Activated CD4-positive, alpha-beta memory T cell treated with anti-CD3 and anti-CD28 coated beads for 36 hours (primary cell): ENCODE data around the gene TNIK. TPM values are rescaled to one million over a fixed set of nuclear protein-coding genes. Genes with fewer than 3 reads are reported as not detected.

Experiments used
- CTCF ChIA-PET: fragments of 350-600 bp; sonication (Branson Sonifier 250); formaldehyde crosslinking; loops from one replicate; lab custom pipeline; 2021; ENCODE audit warnings: antibody characterized with exemption, inconsistent platforms; lab: Charles Lee
- POLR2A ChIA-PET: fragments of 350-600 bp; sonication (Branson Sonifier 250); formaldehyde crosslinking; loops from one replicate; lab custom pipeline; 2021; ENCODE audit warnings: antibody characterized with exemption; lab: Charles Lee
- DNase-seq: peaks from one replicate; pipeline ENCODE4 v3.0.0-alpha.2; 2020
- H3K27ac Mint-ChIP-seq: one replicate; pipeline ENCODE4 v1.8.0; 2021; ENCODE audit warnings: mixed read lengths
- H3K27me3 Mint-ChIP-seq: one replicate; pipeline ENCODE4 v1.8.0; 2021; ENCODE audit warnings: mixed read lengths
- H3K36me3 Mint-ChIP-seq: one replicate; pipeline ENCODE4 v1.8.0; 2021; ENCODE audit warnings: mixed read lengths
- H3K4me1 Mint-ChIP-seq: one replicate; pipeline ENCODE4 v1.8.0; 2021; ENCODE audit warnings: low read depth, mixed read lengths
- H3K4me3 Mint-ChIP-seq: one replicate; pipeline ENCODE4 v1.8.0; 2021; ENCODE audit warnings: mild to moderate bottlenecking, mixed read lengths
- H3K9me3 Mint-ChIP-seq: one replicate; pipeline ENCODE4 v1.8.0; 2021; ENCODE audit warnings: mixed read lengths
- intact Hi-C: fragments of 100-400 bp; cut with micrococcal nuclease; formaldehyde crosslinking; loops from one replicate; pipeline ENCODE4 v1.15.1; 2023
- total RNA-seq, 2 experiments: library from RNA; stranded (reverse); gene quantifications; one replicate each; pipeline ENCODE4 v1.2.3, GENCODE V29; 2021

Gene TNIK
- total RNA-seq, 2 experiments from 2014 or later, result 22.4 to 27.1 TPM

- peaks cover 13% of the 10 kb centered on the region for H3K9me3 Mint-ChIP-seq
- H3K4me3 Mint-ChIP-seq, result no peak overlapping the region
- ChIA-PET POLR2A (no interaction called here), CTCF (interaction anchor here (1.2 kb wide), 1 partner anchor 28 kb away, joined by 3 read pairs; no protein-coding TSS in a partner anchor)
- no peak for DNase-seq
- intact Hi-C loops, result no loop called here
- peaks cover 23% of the 10 kb centered on the region for H3K4me1 Mint-ChIP-seq
- no peaks in the 10 kb centered on the region for H3K27me3 Mint-ChIP-seq
- H3K36me3 Mint-ChIP-seq, result peaks cover 33% of the 10 kb centered on the region
- H3K27ac Mint-ChIP-seq, result no peak overlapping the region
Measured at GRCh38 chr3:171223396-171223795, 236.8 kb downstream of the TNIK start.

GRCh38 chr3:171222995-171223394 lies 237.2 kb downstream of the TNIK start:
- intact Hi-C loops, result no loop called here
- H3K4me3 Mint-ChIP-seq, result no peak overlapping the region
- ChIA-PET CTCF (interaction anchor here (1.2 kb wide), 1 partner anchor 27 kb away, joined by 3 read pairs; no protein-coding TSS in a partner anchor), POLR2A (no interaction called here)
- peaks cover 13% of the 10 kb centered on the region for H3K9me3 Mint-ChIP-seq
- H3K27me3 Mint-ChIP-seq, result no peaks in the 10 kb centered on the region
- peaks cover 25% of the 10 kb centered on the region for H3K4me1 Mint-ChIP-seq
- no peak overlapping the region for H3K27ac Mint-ChIP-seq
- peaks cover 29% of the 10 kb centered on the region for H3K36me3 Mint-ChIP-seq
- DNase-seq, result no peak

DNA sequence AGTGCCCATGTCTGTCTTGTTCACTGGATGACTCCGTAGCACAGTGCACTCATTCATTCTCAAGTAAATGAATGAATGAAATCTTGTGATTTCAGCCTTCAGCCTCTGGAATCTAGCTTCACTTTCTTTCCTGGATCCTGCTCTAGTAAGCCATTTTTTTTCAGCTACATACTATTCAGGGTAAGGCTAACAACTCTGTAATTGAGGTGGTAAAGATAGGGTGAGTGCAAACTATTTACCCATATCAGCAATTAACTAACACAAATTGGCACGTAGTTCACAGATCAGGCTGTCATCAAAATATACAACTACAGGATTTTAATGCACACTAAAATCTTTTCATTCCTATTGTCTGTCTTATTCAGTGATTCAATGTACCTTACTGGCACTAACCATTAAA lies 238.6 kb downstream of the TNIK start:
- H3K36me3 Mint-ChIP-seq, result peaks cover 19% of the 10 kb centered on the region
- POLR2A ChIA-PET, result no interaction called here
- no peak for DNase-seq
- no peak overlapping the region for H3K4me3 Mint-ChIP-seq
- no peak overlapping the region for H3K27ac Mint-ChIP-seq
- intact Hi-C loops, result no loop called here
- H3K4me1 Mint-ChIP-seq, result peaks cover 25% of the 10 kb centered on the region
- H3K27me3 Mint-ChIP-seq, result no peaks in the 10 kb centered on the region
- peaks cover 13% of the 10 kb centered on the region for H3K9me3 Mint-ChIP-seq
- CTCF ChIA-PET, result no interaction called here

DNA sequence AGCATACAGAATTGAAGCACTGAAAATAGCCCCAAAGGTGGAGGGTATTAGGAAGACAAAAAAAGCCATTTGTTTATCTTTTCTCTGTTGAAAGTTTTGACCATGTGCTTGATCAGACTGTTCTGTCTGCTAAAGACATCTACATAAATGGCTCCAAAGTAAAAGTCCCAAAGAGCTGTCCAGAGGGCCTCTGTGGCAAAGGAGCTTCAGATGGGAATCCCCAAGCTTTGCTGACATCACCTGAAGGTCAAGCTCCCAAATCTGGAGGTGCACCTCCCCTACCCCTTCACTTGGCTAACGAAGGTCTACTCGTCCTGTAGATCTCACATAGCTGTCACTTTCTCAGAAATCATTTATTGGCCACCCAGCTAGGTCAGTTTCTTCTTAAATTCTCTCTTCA lies 239.1 kb downstream of the TNIK start:
- POLR2A ChIA-PET, result no interaction called here
- Mint-ChIP-seq H3K4me3 (no peak overlapping the region), H3K4me1 (peaks cover 25% of the 10 kb centered on the region), H3K9me3 (peaks cover 10% of the 10 kb centered on the region), H3K27me3 (no peaks in the 10 kb centered on the region), H3K27ac (no peak overlapping the region), H3K36me3 (peaks cover 16% of the 10 kb centered on the region)
- CTCF ChIA-PET, result no interaction called here
- intact Hi-C loops, result no loop called here
- DNase-seq, result no peak

DNA sequence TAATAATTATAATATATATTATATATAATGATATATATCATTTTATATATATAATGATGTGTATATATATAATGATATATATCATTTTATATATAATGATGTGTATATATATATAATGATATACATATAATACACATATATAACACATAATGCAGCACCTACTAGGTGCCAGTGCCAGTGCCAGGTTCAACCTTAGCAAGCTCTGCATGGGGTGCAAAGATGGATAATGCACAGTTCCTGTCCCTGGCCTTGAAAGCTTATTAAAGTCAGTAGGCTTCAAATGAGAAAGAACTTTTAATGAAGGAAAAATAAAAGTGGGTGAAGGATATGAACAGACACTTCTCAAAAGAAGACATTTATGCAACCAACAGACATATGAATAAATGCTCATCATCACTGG lies 240.9 kb downstream of the TNIK start:
- no peaks in the 10 kb centered on the region for H3K9me3 Mint-ChIP-seq
- H3K36me3 Mint-ChIP-seq, result peaks cover under 1% of the 10 kb centered on the region
- DNase-seq, result no peak

GRCh38 chr3:171218069-171218468 lies 242.1 kb downstream of the TNIK start:
- Mint-ChIP-seq H3K27me3 (no peaks in the 10 kb centered on the region), H3K36me3 (no peaks in the 10 kb centered on the region), H3K4me3 (no peak overlapping the region), H3K27ac (peak overlapping the region; percentile 18), H3K9me3 (no peaks in the 10 kb centered on the region), H3K4me1 (peaks cover 13% of the 10 kb centered on the region)
- no peak for DNase-seq
- ChIA-PET CTCF (no interaction called here), POLR2A (no interaction called here)
- intact Hi-C loops, result no loop called here

More for the DNA sequence above, 240.9 kb downstream of the TNIK start:
- Mint-ChIP-seq H3K27ac (no peak overlapping the region), H3K27me3 (no peaks in the 10 kb centered on the region), H3K4me1 (peaks cover 11% of the 10 kb centered on the region), H3K4me3 (no peak overlapping the region)
- POLR2A ChIA-PET, result no interaction called here
- intact Hi-C loops, result no loop called here
- CTCF ChIA-PET, result no interaction called here

GRCh38 chr3:171213907-171214306 lies 246.3 kb downstream of the TNIK start:
- ChIA-PET CTCF (no interaction called here), POLR2A (no interaction called here)
- intact Hi-C loops, result no loop called here
- no peaks in the 10 kb centered on the region for H3K9me3 Mint-ChIP-seq
- H3K4me3 Mint-ChIP-seq, result no peak overlapping the region
- no peaks in the 10 kb centered on the region for H3K27me3 Mint-ChIP-seq
- H3K4me1 Mint-ChIP-seq, result peaks cover 18% of the 10 kb centered on the region
- DNase-seq, result no peak
- H3K27ac Mint-ChIP-seq, result no peak overlapping the region
- peaks cover 14% of the 10 kb centered on the region for H3K36me3 Mint-ChIP-seq

- CTCF ChIA-PET, result no interaction called here
- intact Hi-C loops, result no loop called here
Measured at GRCh38 chr3:171213178-171213577, 247.0 kb downstream of the TNIK start.

DNA sequence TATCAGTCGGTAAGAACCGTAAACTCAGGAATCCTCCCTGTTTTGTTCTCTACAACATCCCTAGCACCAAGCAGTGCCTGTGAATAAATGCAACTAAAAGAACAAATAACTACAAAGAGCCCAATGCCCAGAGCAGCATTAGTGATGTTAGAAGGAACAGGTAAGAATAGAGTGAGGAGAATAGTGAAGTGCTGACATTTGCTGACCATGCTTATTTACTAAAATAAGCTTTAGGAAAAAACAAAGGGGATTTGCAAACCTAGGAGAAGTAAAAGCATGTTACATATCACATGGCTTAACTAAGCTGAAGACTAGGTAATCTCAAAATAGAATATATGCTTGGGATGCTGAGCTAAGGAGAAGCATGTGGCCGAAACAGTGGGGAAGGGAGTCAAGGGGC lies 247.6 kb downstream of the TNIK start:
- Mint-ChIP-seq H3K27me3 (no peaks in the 10 kb centered on the region), H3K4me3 (no peak overlapping the region), H3K36me3 (peaks cover 14% of the 10 kb centered on the region), H3K27ac (no peak overlapping the region), H3K9me3 (no peaks in the 10 kb centered on the region), H3K4me1 (peaks cover 13% of the 10 kb centered on the region)
- CTCF ChIA-PET, result no interaction called here
- POLR2A ChIA-PET, result no interaction called here
- DNase-seq, result no peak
- intact Hi-C loops, result no loop called here

More at GRCh38 chr3:171213178-171213577, 247.0 kb downstream of the TNIK start:
- peaks cover 15% of the 10 kb centered on the region for H3K4me1 Mint-ChIP-seq
- no peak overlapping the region for H3K27ac Mint-ChIP-seq
- no peaks in the 10 kb centered on the region for H3K27me3 Mint-ChIP-seq
- H3K9me3 Mint-ChIP-seq, result no peaks in the 10 kb centered on the region
- H3K36me3 Mint-ChIP-seq, result peaks cover 14% of the 10 kb centered on the region
- POLR2A ChIA-PET, result no interaction called here
- H3K4me3 Mint-ChIP-seq, result no peak overlapping the region
- DNase-seq, result no peak

- Mint-ChIP-seq H3K36me3 (peaks cover 24% of the 10 kb centered on the region), H3K27me3 (no peaks in the 10 kb centered on the region), H3K27ac (no peak overlapping the region), H3K4me3 (no peak overlapping the region), H3K9me3 (no peaks in the 10 kb centered on the region), H3K4me1 (peaks cover 4% of the 10 kb centered on the region)
- DNase-seq, result no peak
- ChIA-PET CTCF (interaction anchor here (1.2 kb wide), 1 partner anchor 43 kb away, joined by 4 read pairs; no protein-coding TSS in a partner anchor), POLR2A (no interaction called here)
- intact Hi-C loops, result no loop called here
Measured at GRCh38 chr3:171206283-171206682, 253.9 kb downstream of the TNIK start.

DNA sequence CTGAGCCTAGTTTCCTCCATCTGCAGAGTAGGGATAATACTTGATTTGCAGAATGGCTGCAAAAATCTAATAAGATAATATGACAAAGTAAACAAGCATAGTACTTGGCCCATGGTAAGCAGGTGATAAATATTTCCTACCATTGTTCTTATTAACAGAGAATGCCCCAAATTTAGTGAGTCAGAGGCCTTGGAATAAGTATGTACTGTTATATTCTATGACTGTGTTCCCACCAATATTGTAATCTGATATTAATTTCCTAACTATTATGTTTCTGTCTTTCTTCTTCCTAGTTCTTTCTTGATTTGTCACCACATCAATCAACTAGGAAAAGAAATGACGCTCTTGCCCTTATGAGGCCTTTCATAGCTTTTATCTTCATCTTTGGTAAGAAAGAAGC lies 255.3 kb downstream of the TNIK start:
- ChIA-PET CTCF (no interaction called here), POLR2A (no interaction called here)

DNA sequence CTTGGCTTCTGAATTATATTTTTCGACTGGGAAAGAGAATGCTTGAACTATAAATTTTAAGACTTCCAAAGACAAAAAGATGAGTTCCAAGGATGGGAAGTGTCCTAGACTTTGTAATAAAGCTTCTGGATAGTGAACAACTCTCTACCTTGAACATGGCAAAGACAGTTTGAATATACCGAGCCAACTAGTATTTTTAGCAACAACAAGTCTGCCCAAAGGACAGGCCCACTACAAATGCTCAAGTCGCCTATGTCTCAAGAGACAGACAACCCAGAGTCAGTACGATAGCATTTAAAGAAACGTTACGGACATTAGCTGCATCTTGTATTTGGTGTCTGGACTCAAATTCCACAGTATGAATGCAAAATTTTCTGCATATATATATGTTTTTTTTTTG lies 258.4 kb downstream of the TNIK start:
- intact Hi-C loops, result no loop called here
- H3K27ac Mint-ChIP-seq, result no peak overlapping the region
- CTCF ChIA-PET, result no interaction called here

More for the DNA sequence above, 255.3 kb downstream of the TNIK start:
- intact Hi-C loops, result loop anchor here (1.0 kb wide), 1 partner anchor 25 kb away; no protein-coding TSS in a partner anchor
- Mint-ChIP-seq H3K27ac (no peak overlapping the region), H3K4me3 (no peak overlapping the region), H3K9me3 (no peaks in the 10 kb centered on the region), H3K27me3 (no peaks in the 10 kb centered on the region), H3K4me1 (peaks cover 4% of the 10 kb centered on the region), H3K36me3 (peaks cover 16% of the 10 kb centered on the region)
- no peak for DNase-seq

DNA sequence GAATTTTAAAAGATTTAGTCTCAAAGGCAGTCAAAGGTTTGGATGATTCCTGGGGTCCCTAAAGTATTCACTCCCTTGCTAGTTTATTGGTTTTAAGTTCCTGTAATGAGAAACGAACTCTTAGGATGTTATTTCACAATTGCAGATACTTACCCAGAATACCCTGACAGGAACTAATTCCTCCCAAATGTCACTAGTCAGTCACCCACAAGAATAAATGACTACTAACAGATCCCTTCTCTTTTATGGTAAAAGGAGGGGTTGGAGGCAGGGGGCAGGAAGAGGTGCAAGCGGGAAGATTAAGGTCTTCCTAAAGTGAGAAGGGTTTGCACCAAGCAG lies 259.5 kb downstream of the TNIK start:
- peaks cover 2% of the 10 kb centered on the region for H3K9me3 Mint-ChIP-seq
- POLR2A ChIA-PET, result no interaction called here
- no peak overlapping the region for H3K27ac Mint-ChIP-seq
- CTCF ChIA-PET, result no interaction called here
- H3K27me3 Mint-ChIP-seq, result no peaks in the 10 kb centered on the region
- intact Hi-C loops, result no loop called here
- H3K4me3 Mint-ChIP-seq, result no peak overlapping the region
- H3K4me1 Mint-ChIP-seq, result peaks cover 14% of the 10 kb centered on the region
- H3K36me3 Mint-ChIP-seq, result peaks cover 8% of the 10 kb centered on the region
- no peak for DNase-seq

More for the DNA sequence above, 258.4 kb downstream of the TNIK start:
- no peaks in the 10 kb centered on the region for H3K27me3 Mint-ChIP-seq
- H3K4me3 Mint-ChIP-seq, result no peak overlapping the region
- H3K9me3 Mint-ChIP-seq, result peaks cover 2% of the 10 kb centered on the region
- H3K4me1 Mint-ChIP-seq, result peaks cover 14% of the 10 kb centered on the region
- peaks cover 15% of the 10 kb centered on the region for H3K36me3 Mint-ChIP-seq
- POLR2A ChIA-PET, result no interaction called here
- DNase-seq, result no peak
